Astrocyte (in vitro differentiated cells and primary cell): Measurements from ENCODE around the gene NME4. TPM values are rescaled to one million over a fixed set of nuclear protein-coding genes. Genes with fewer than 3 reads are reported as not detected.

ENCODE experiments used
- DNase-seq: peaks from one replicate; pipeline ENCODE4 v3.0.0-alpha.2; 2010; ENCODE audit warnings: low read depth
- FAIRE-seq: peaks from 2 replicates; lab custom pipeline; 2011; peaks lifted over from hg19 to GRCh38; lab: Jason Lieb, UNC
- H2AFZ ChIP-seq: 2 replicates; pipeline ENCODE4 v1.6.0; 2012; ENCODE audit warnings: low read depth, low read length, inconsistent platforms
- H3K27ac ChIP-seq: 2 replicates; pipeline ENCODE4 v1.5.1; 2011; ENCODE audit warnings: low read depth, low read length, inconsistent platforms
- H3K27me3 ChIP-seq: 2 replicates; pipeline ENCODE4 v1.6.0; 2011; ENCODE audit warnings: low read length, inconsistent platforms; ENCODE audit not compliant: insufficient read depth
- H3K36me3 ChIP-seq: 2 replicates; pipeline ENCODE4 v1.5.1; 2011; ENCODE audit warnings: low read length, inconsistent platforms; ENCODE audit not compliant: insufficient read depth
- H3K4me1 ChIP-seq: 2 replicates; pipeline ENCODE4 v1.5.1; 2011; ENCODE audit warnings: low read length, inconsistent platforms; ENCODE audit not compliant: insufficient read depth
- H3K4me2 ChIP-seq: 2 replicates; pipeline ENCODE4 v1.6.0; 2012; ENCODE audit warnings: low read length, inconsistent platforms
- H3K4me3 ChIP-seq: 2 replicates; pipeline ENCODE4 v1.5.1; 2011; ENCODE audit warnings: low read depth, mild to moderate bottlenecking, low read length, inconsistent platforms; ENCODE audit not compliant: insufficient read depth
- H3K79me2 ChIP-seq: 2 replicates; pipeline ENCODE4 v1.6.0; 2012; ENCODE audit warnings: mild to moderate bottlenecking, low read length, inconsistent platforms; ENCODE audit not compliant: insufficient read depth
- H3K9ac ChIP-seq: 2 replicates; pipeline ENCODE4 v1.6.0; 2012; ENCODE audit warnings: mild to moderate bottlenecking, low read length, inconsistent platforms
- H3K9me3 ChIP-seq: 2 replicates; pipeline ENCODE4 v1.5.1; 2012; ENCODE audit warnings: low read depth, mild to moderate bottlenecking, low read length, inconsistent platforms; ENCODE audit not compliant: insufficient read depth
- H4K20me1 ChIP-seq: 2 replicates; pipeline ENCODE4 v1.6.0; 2012; ENCODE audit warnings: low read length, inconsistent platforms; ENCODE audit not compliant: insufficient read depth
- H3K27ac Mint-ChIP-seq: one replicate; pipeline ENCODE4 v1.8.0; 2021; ENCODE audit warnings: mild to moderate bottlenecking, mixed read lengths; ENCODE audit not compliant: unreplicated experiment
- H3K27me3 Mint-ChIP-seq: one replicate; pipeline ENCODE4 v1.8.0; 2021; ENCODE audit warnings: low read depth, mixed read lengths; ENCODE audit not compliant: unreplicated experiment
- H3K36me3 Mint-ChIP-seq: one replicate; pipeline ENCODE4 v1.8.0; 2021; ENCODE audit warnings: low read depth, mixed read lengths; ENCODE audit not compliant: unreplicated experiment
- H3K4me1 Mint-ChIP-seq: one replicate; pipeline ENCODE4 v1.8.0; 2021; ENCODE audit warnings: low read depth, mixed read lengths; ENCODE audit not compliant: unreplicated experiment
- H3K4me3 Mint-ChIP-seq: one replicate; pipeline ENCODE4 v1.8.0; 2021; ENCODE audit warnings: mild to moderate bottlenecking, moderate library complexity, mixed read lengths; ENCODE audit not compliant: unreplicated experiment
- H3K9me3 Mint-ChIP-seq: one replicate; pipeline ENCODE4 v1.8.0; 2021; ENCODE audit warnings: mild to moderate bottlenecking, mixed read lengths; ENCODE audit not compliant: unreplicated experiment
- CTCF ChIP-seq: IDR thresholded peaks from 2 replicates; pipeline ENCODE4 v1.5.1; 2011; ENCODE audit warnings: low read depth, mild to moderate bottlenecking, inconsistent platforms, low read length, moderate library complexity; ENCODE audit not compliant: insufficient read depth
- EZH2 ChIP-seq: IDR thresholded peaks from 2 replicates; pipeline ENCODE4 v1.6.1; 2012; ENCODE audit warnings: mild to moderate bottlenecking, low read length, inconsistent platforms; ENCODE audit not compliant: insufficient read depth
- total RNA-seq: library from RNA; stranded (reverse); gene quantifications from 2 replicates; pipeline ENCODE4 v1.2.1, GENCODE V29; 2021

Gene NME4
- total RNA-seq, 1 donor from 2014 or later: 268 TPM

DNA sequence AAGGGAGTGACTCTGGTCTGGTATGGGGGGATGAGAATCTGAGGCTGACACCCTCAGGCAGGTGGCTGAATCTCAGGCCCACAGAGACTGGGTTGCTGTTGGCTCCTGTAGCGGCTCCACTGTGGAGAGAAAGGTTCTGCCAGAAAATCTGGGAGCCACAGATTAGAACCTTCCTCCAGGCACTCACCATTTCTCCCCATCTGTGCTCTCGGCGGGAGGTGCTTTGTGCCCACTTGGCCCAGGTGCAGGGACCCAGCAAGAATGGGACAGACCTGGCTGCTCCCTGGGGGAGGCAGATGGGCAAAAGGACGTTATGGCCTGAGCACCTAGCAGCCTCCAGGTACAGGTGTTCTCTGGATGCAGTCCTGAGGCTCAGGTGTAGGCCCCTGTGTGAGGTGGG lies 48.6 kb downstream of the NME4 start:
- Histone ChIP-seq H3K9me3 (no peaks in the 10 kb centered on the region), H3K27me3 (no peaks in the 10 kb centered on the region), H3K4me1 (no peaks in the 10 kb centered on the region), H2AFZ (no peak overlapping the region), H3K4me3 (no peak overlapping the region), H3K4me2 (no peak overlapping the region), H3K79me2 (peaks cover 70% of the 10 kb centered on the region), H4K20me1 (peaks cover 60% of the 10 kb centered on the region), H3K36me3 (no peaks in the 10 kb centered on the region), H3K9ac (no peak overlapping the region), H3K27ac (no peak overlapping the region)
- FAIRE-seq: no peak
- no peak for TF ChIP-seq CTCF
- no peak for TF ChIP-seq EZH2
- no peak for DNase-seq
- Mint-ChIP-seq H3K9me3 (no peaks in the 10 kb centered on the region), H3K36me3 (peaks cover 7% of the 10 kb centered on the region), H3K27ac (no peak overlapping the region), H3K27me3 (no peaks in the 10 kb centered on the region), H3K4me1 (peaks cover 6% of the 10 kb centered on the region), H3K4me3 (no peak overlapping the region)

Other genes starting within 250 kb of the NME4 start
- not detected in 2 replicates for gene HBZ, start 244.6 kb upstream of the NME4 start, total RNA-seq
- not detected in 2 replicates for gene HBM, start 231.2 kb upstream of the NME4 start, total RNA-seq
- gene HBA2, start 224.3 kb upstream of the NME4 start, total RNA-seq: 1.4 TPM in 1 of 2 replicates, not detected in the other
- gene HBA1, start 220.5 kb upstream of the NME4 start, total RNA-seq: 1.6 TPM in 1 of 2 replicates, not detected in the other
- gene HBQ1, start 216.7 kb upstream of the NME4 start, total RNA-seq: 2.7 and 4.7 TPM in 2 replicates
- gene LUC7L, start 167.8 kb upstream of the NME4 start, total RNA-seq: 70.2 and 74.1 TPM in 2 replicates
- gene FAM234A, start 162.4 kb upstream of the NME4 start, total RNA-seq: 70.8 and 88.7 TPM in 2 replicates
- 2.7 and 2.8 TPM in 2 replicates for gene RGS11, start 121.3 kb upstream of the NME4 start, total RNA-seq
- 3.3 and 5.0 TPM in 2 replicates for gene ARHGDIG, start 116.6 kb upstream of the NME4 start, total RNA-seq
- gene PDIA2, start 114.0 kb upstream of the NME4 start, total RNA-seq: 1.2 and 1.5 TPM in 2 replicates
- 27.0 and 28.8 TPM in 2 replicates for gene AXIN1, start 44.5 kb upstream of the NME4 start, total RNA-seq
- 89.2 and 95.8 TPM in 2 replicates for gene MRPL28, start 26.7 kb upstream of the NME4 start, total RNA-seq
- gene PGAP6, start 15.2 kb upstream of the NME4 start, total RNA-seq: 80.5 and 86.3 TPM in 2 replicates
- gene DECR2, start 4.7 kb downstream of the NME4 start, total RNA-seq: 13.4 and 17.4 TPM in 2 replicates
- 21.0 and 21.2 TPM in 2 replicates for gene RAB11FIP3, start 28.4 kb downstream of the NME4 start, total RNA-seq
- gene CAPN15, start 130.5 kb downstream of the NME4 start, total RNA-seq: 33.6 and 38.7 TPM in 2 replicates
- 0.09 TPM in 1 of 2 replicates, not detected in the other for gene PRR35, start 163.2 kb downstream of the NME4 start, total RNA-seq
- gene NHLRC4, start 169.8 kb downstream of the NME4 start, total RNA-seq: 0.50 and 0.73 TPM in 2 replicates
- gene PIGQ, start 172.8 kb downstream of the NME4 start, total RNA-seq: 22.2 and 22.4 TPM in 2 replicates
- 12.6 and 13.0 TPM in 2 replicates for gene RAB40C, start 192.9 kb downstream of the NME4 start, total RNA-seq
- 0.43 and 0.89 TPM in 2 replicates for gene WFIKKN1, start 233.8 kb downstream of the NME4 start, total RNA-seq
- gene METTL26, start 239.1 kb downstream of the NME4 start, total RNA-seq: 56.4 and 59.6 TPM in 2 replicates
- gene MCRIP2, start 244.6 kb downstream of the NME4 start, total RNA-seq: 20.9 and 23.7 TPM in 2 replicates